ENCODE measurements around the gene CLRN3. TPM values are rescaled to one million over a fixed set of nuclear protein-coding genes. Genes with fewer than 3 reads are reported as not detected.

The CLRN3 gene
- total RNA-seq, 2 experiments from 2014 or later: not detected

GRCh38 chr10:127877116-127877515 lies 15.6 kb downstream of the CLRN3 start:
- H3K36me3 Mint-ChIP-seq: no peaks in the 10 kb centered on the region
- no peak overlapping the region for H3K4me3 Mint-ChIP-seq
- CTCF ChIA-PET: no interaction called here

GRCh38 chr10:127875916-127876315 lies 16.8 kb downstream of the CLRN3 start:
- ChIA-PET CTCF (no interaction called here), POLR2A (no interaction called here)
- no peak for DNase-seq
- Mint-ChIP-seq H3K36me3 (no peaks in the 10 kb centered on the region), H3K4me3 (no peak overlapping the region), H3K4me1 (ENCODE audit: low read depth) (peaks cover 8% of the 10 kb centered on the region), H3K27me3 (peaks cover 16% of the 10 kb centered on the region), H3K9me3 (no peaks in the 10 kb centered on the region), H3K27ac (no peak overlapping the region)
- intact Hi-C loops (cut with micrococcal nuclease): no loop called here

More at GRCh38 chr10:127877116-127877515, 15.6 kb downstream of the CLRN3 start:
- no peak for DNase-seq
- Mint-ChIP-seq H3K27ac (no peak overlapping the region), H3K9me3 (no peaks in the 10 kb centered on the region), H3K4me1 (ENCODE audit: low read depth) (peaks cover 8% of the 10 kb centered on the region), H3K27me3 (peaks cover 8% of the 10 kb centered on the region)
- intact Hi-C loops (cut with micrococcal nuclease): no loop called here
- POLR2A ChIA-PET: no interaction called here

- no peaks in the 10 kb centered on the region for H3K9me3 Mint-ChIP-seq
- H3K4me1 Mint-ChIP-seq (ENCODE audit: low read depth): peaks cover 5% of the 10 kb centered on the region
- no peak overlapping the region for H3K4me3 Mint-ChIP-seq
- H3K36me3 Mint-ChIP-seq: no peaks in the 10 kb centered on the region
- no peak overlapping the region for H3K27ac Mint-ChIP-seq
- DNase-seq: no peak
- intact Hi-C loops (cut with micrococcal nuclease): no loop called here
- POLR2A ChIA-PET: no interaction called here
- peaks cover 17% of the 10 kb centered on the region for H3K27me3 Mint-ChIP-seq
- CTCF ChIA-PET: no interaction called here
Observed at GRCh38 chr10:127875449-127875765, 17.3 kb downstream of the CLRN3 start.

GRCh38 chr10:127874671-127875448 lies 17.9 kb downstream of the CLRN3 start:
- POLR2A ChIA-PET: interaction anchor here (1.0 kb wide), 1 partner anchor 12 kb away, joined by 6 read pairs; no protein-coding TSS in a partner anchor
- intact Hi-C loops (cut with micrococcal nuclease): no loop called here
- peaks cover 2% of the 10 kb centered on the region for H3K4me1 Mint-ChIP-seq (ENCODE audit: low read depth)
- no peak for DNase-seq
- no peaks in the 10 kb centered on the region for H3K9me3 Mint-ChIP-seq
- no peaks in the 10 kb centered on the region for H3K36me3 Mint-ChIP-seq
- peaks cover 17% of the 10 kb centered on the region for H3K27me3 Mint-ChIP-seq
- CTCF ChIA-PET: interaction anchor here (1.0 to 1.4 kb wide), 2 partner anchors 137 to 194 kb away, joined by 3 to 5 read pairs; no protein-coding TSS in a partner anchor
- H3K4me3 Mint-ChIP-seq: no peak overlapping the region
- no peak overlapping the region for H3K27ac Mint-ChIP-seq

- Mint-ChIP-seq H3K27me3 (peaks cover 17% of the 10 kb centered on the region), H3K4me1 (ENCODE audit: low read depth) (peaks cover 2% of the 10 kb centered on the region), H3K9me3 (peaks cover 5% of the 10 kb centered on the region), H3K36me3 (no peaks in the 10 kb centered on the region), H3K27ac (no peak overlapping the region), H3K4me3 (no peak overlapping the region)
- intact Hi-C loops (cut with micrococcal nuclease): no loop called here
- ChIA-PET POLR2A (interaction anchor here (1.0 kb wide), 1 partner anchor 13 kb away, joined by 6 read pairs; no protein-coding TSS in a partner anchor), CTCF (interaction anchor here (1.0 to 1.4 kb wide), 2 partner anchors 137 to 195 kb away, joined by 3 to 5 read pairs; no protein-coding TSS in a partner anchor)
- no peak for DNase-seq
Observed at GRCh38 chr10:127873901-127874470, 18.8 kb downstream of the CLRN3 start.

GRCh38 chr10:127872871-127873600 lies 19.7 kb downstream of the CLRN3 start:
- ChIA-PET POLR2A (no interaction called here), CTCF (no interaction called here)
- Mint-ChIP-seq H3K27me3 (peaks cover 17% of the 10 kb centered on the region), H3K36me3 (no peaks in the 10 kb centered on the region), H3K4me1 (ENCODE audit: low read depth) (peaks cover 2% of the 10 kb centered on the region), H3K27ac (no peak overlapping the region), H3K4me3 (no peak overlapping the region), H3K9me3 (peaks cover 7% of the 10 kb centered on the region)
- DNase-seq: peak; percentile 5
- intact Hi-C loops (cut with micrococcal nuclease): no loop called here

GRCh38 chr10:127872011-127872761 lies 20.6 kb downstream of the CLRN3 start:
- Mint-ChIP-seq H3K27ac (no peak overlapping the region), H3K4me1 (ENCODE audit: low read depth) (no peaks in the 10 kb centered on the region), H3K27me3 (peaks cover 17% of the 10 kb centered on the region), H3K9me3 (peaks cover 7% of the 10 kb centered on the region), H3K36me3 (no peaks in the 10 kb centered on the region), H3K4me3 (no peak overlapping the region)
- DNase-seq: peak; percentile 5
- ChIA-PET POLR2A (no interaction called here), CTCF (no interaction called here)
- intact Hi-C loops (cut with micrococcal nuclease): no loop called here

- intact Hi-C loops (cut with micrococcal nuclease): no loop called here
- H3K9me3 Mint-ChIP-seq: peaks cover 7% of the 10 kb centered on the region
- H3K4me3 Mint-ChIP-seq: no peak overlapping the region
- no peaks in the 10 kb centered on the region for H3K4me1 Mint-ChIP-seq (ENCODE audit: low read depth)
- no peaks in the 10 kb centered on the region for H3K36me3 Mint-ChIP-seq
- no peak overlapping the region for H3K27ac Mint-ChIP-seq
- ChIA-PET POLR2A (no interaction called here), CTCF (no interaction called here)
- H3K27me3 Mint-ChIP-seq: peaks cover 19% of the 10 kb centered on the region
- no peak for DNase-seq
Observed at GRCh38 chr10:127871631-127872010, 21.1 kb downstream of the CLRN3 start.

GRCh38 chr10:127869329-127869728 lies 23.4 kb downstream of the CLRN3 start:
- intact Hi-C loops (cut with micrococcal nuclease): no loop called here
- Mint-ChIP-seq H3K4me1 (ENCODE audit: low read depth) (no peaks in the 10 kb centered on the region), H3K36me3 (no peaks in the 10 kb centered on the region), H3K9me3 (peaks cover 7% of the 10 kb centered on the region), H3K27ac (no peak overlapping the region), H3K4me3 (no peak overlapping the region), H3K27me3 (peaks cover 15% of the 10 kb centered on the region)
- no peak for DNase-seq
- POLR2A ChIA-PET: no interaction called here
- CTCF ChIA-PET: interaction anchor here (1.0 to 1.5 kb wide), 3 partner anchors 16 to 142 kb away, joined by 3 to 5 read pairs (median 5); no protein-coding TSS in a partner anchor

- no peak overlapping the region for H3K4me3 Mint-ChIP-seq
- CTCF ChIA-PET: interaction anchor here (1.1 to 1.5 kb wide), 2 partner anchors 15 to 143 kb away, joined by 5 read pairs; no protein-coding TSS in a partner anchor
- POLR2A ChIA-PET: no interaction called here
- no peaks in the 10 kb centered on the region for H3K36me3 Mint-ChIP-seq
- H3K27me3 Mint-ChIP-seq: peaks cover 15% of the 10 kb centered on the region
- H3K9me3 Mint-ChIP-seq: peaks cover 13% of the 10 kb centered on the region
- H3K27ac Mint-ChIP-seq: no peak overlapping the region
- H3K4me1 Mint-ChIP-seq (ENCODE audit: low read depth): no peaks in the 10 kb centered on the region
- DNase-seq: no peak
- intact Hi-C loops (cut with micrococcal nuclease): no loop called here
Observed at GRCh38 chr10:127867805-127868204, 24.9 kb downstream of the CLRN3 start.

GRCh38 chr10:127866276-127867013 lies 26.3 kb downstream of the CLRN3 start:
- Mint-ChIP-seq H3K4me3 (no peak overlapping the region), H3K36me3 (no peaks in the 10 kb centered on the region), H3K27me3 (peaks cover 8% of the 10 kb centered on the region), H3K9me3 (peaks cover 13% of the 10 kb centered on the region), H3K27ac (no peak overlapping the region), H3K4me1 (ENCODE audit: low read depth) (no peaks in the 10 kb centered on the region)
- CTCF ChIA-PET: no interaction called here
- intact Hi-C loops (cut with micrococcal nuclease): no loop called here
- POLR2A ChIA-PET: no interaction called here
- no peak for DNase-seq

Measured in activated CD4-positive, alpha-beta memory T cell treated with anti-CD3 and anti-CD28 coated beads for 36 hours (primary cell).